Lung (tissue), 12 donors: ENCODE measurements around the gene PCDH18. TPM values are rescaled to one million over a fixed set of nuclear protein-coding genes. Genes with fewer than 3 reads are reported as not detected.
A peak's percentile ranks its signal among the peaks of the same experiment; 100 is the strongest.

Source experiments
- ATAC-seq: fragments of 200-7000 bp; cut with Tn5 transposase; one replicate; pipeline ENCODE4 v1.9.1; 2020; ENCODE audit warnings: moderate number of reproducible peaks; ENCODE audit not compliant: insufficient read depth, low FRiP score
- DNase-seq, 3 donors: peaks; one replicate each; pipeline ENCODE4 v3.0.0-alpha.2; 2013 to 2017
- H3K27ac ChIP-seq, 2 donors: one replicate each; pipeline ENCODE4 v1.5.1; 2013; ENCODE audit warnings: mild to moderate bottlenecking in 2 of 2, moderate library complexity in 2 of 2, control low read depth in 1 of 2, inconsistent platforms in 1 of 2, low read depth in 1 of 2, low read length in 1 of 2
- H3K27me3 ChIP-seq, 3 donors: one replicate each; pipeline ENCODE4 v1.5.1; 2013; ENCODE audit warnings: low read length in 2 of 3; ENCODE audit not compliant: control insufficient read depth in 3 of 3, insufficient read depth in 3 of 3
- H3K36me3 ChIP-seq, 4 donors: one replicate each; pipeline ENCODE4 v1.5.1; 2013; ENCODE audit warnings: low read length in 4 of 4, mild to moderate bottlenecking in 1 of 4, moderate library complexity in 1 of 4; ENCODE audit not compliant: control insufficient read depth in 4 of 4, insufficient read depth in 4 of 4
- H3K4me1 ChIP-seq, 5 donors: one replicate each; pipeline ENCODE4 v1.5.1; 2013; ENCODE audit warnings: low read length in 5 of 5, mild to moderate bottlenecking in 2 of 5, moderate library complexity in 1 of 5; ENCODE audit not compliant: control insufficient read depth in 5 of 5, insufficient read depth in 5 of 5
- H3K4me3 ChIP-seq: one replicate; pipeline ENCODE4 v1.5.1; 2013; ENCODE audit warnings: mild to moderate bottlenecking, control low read depth, moderate library complexity
- H3K9ac ChIP-seq, 2 donors: one replicate each; pipeline ENCODE4 v1.5.1; 2013; ENCODE audit warnings: low read length in 2 of 2, control low read depth in 1 of 2; ENCODE audit not compliant: insufficient read depth in 1 of 2
- H3K9me3 ChIP-seq, 4 donors: one replicate each; pipeline ENCODE4 v1.5.1; 2013; ENCODE audit warnings: low read length in 3 of 4, mild to moderate bottlenecking in 1 of 4, moderate library complexity in 1 of 4; ENCODE audit not compliant: control insufficient read depth in 4 of 4, insufficient read depth in 3 of 4
- WGBS, 2 donors: extraction: QIAGEN DNeasy Blood & Tissue Kit; methylation state at CpG; one replicate each; pipeline ENCODE4 v1.1.7; 2013; 5-methylcytosine and 5-hydroxymethylcytosine counted together
- polyA plus RNA-seq, 2 donors: library from polyadenylated mRNA; stranded (reverse); fragments of 200-250 nt; gene quantifications; one replicate each; pipeline ENCODE4 v1.2.1, GENCODE V29; 2013
- total RNA-seq, 2 donors: library from RNA; depleted of rRNA in 1 of 2; stranded (reverse); fragments of >200 nt in 1 of 2; gene quantifications; one replicate each; pipeline ENCODE4 v1.2.1, GENCODE V29; 2014 to 2021
- TF ChIP-seq, protein P1 (sequence below): IDR thresholded peaks from 2 replicates; pipeline ENCODE4 v1.5.1; 2012; ENCODE audit warnings: mild to moderate bottlenecking; ENCODE audit errors: control extremely low read depth, extremely low read depth
- donor health status: control.
- donor health status: control.
- donor health status: Bipolar disorder and iron deficiency.
- donor health status: healthy.
- donor health status: DM: yes; HTN: yes; CAD: no.

Gene PCDH18
- total and polyA plus RNA-seq, 4 donors = 1.7 to 106 (median 4.8) TPM

DNA sequence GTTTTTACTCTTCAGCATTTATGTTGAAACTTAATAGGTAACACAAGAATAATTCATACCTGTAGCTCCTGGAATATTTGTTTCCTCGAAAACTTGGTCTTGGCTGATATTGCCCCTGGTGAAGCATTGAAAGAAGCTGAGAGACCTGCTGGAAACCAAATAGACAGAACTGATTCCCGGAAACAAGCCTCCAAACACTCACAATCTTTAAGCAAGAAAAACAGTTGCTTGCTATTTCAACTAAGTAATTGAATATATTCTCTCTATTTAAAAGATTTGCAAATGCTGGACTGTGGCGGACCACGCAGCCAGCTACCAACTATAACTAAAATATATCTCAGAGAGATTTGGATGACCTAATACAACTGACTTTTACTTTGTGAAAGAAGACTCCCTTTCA is 3.6 kb downstream of the PCDH18 start:
- H3K4me3 ChIP-seq = no peak overlapping the region
- peaks cover 0 to 46% (median 13%) of the 10 kb centered on the region in 4 donors for H3K36me3 ChIP-seq
- peak overlapping the region; percentile 31 to 61 for H3K9ac ChIP-seq
- peaks cover 0 to 5% (median 0%) of the 10 kb centered on the region in 4 donors for H3K9me3 ChIP-seq
- TF ChIP-seq, protein P1, sequence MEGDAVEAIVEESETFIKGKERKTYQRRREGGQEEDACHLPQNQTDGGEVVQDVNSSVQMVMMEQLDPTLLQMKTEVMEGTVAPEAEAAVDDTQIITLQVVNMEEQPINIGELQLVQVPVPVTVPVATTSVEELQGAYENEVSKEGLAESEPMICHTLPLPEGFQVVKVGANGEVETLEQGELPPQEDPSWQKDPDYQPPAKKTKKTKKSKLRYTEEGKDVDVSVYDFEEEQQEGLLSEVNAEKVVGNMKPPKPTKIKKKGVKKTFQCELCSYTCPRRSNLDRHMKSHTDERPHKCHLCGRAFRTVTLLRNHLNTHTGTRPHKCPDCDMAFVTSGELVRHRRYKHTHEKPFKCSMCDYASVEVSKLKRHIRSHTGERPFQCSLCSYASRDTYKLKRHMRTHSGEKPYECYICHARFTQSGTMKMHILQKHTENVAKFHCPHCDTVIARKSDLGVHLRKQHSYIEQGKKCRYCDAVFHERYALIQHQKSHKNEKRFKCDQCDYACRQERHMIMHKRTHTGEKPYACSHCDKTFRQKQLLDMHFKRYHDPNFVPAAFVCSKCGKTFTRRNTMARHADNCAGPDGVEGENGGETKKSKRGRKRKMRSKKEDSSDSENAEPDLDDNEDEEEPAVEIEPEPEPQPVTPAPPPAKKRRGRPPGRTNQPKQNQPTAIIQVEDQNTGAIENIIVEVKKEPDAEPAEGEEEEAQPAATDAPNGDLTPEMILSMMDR = no peak
- H3K27ac ChIP-seq = peak overlapping the region in 1 of 2 donors; percentile 21
- H3K4me1 ChIP-seq = peaks cover 0 to 40% (median 4%) of the 10 kb centered on the region in 5 donors
- ATAC-seq = no peak
- no peaks in the 10 kb centered on the region for H3K27me3 ChIP-seq
- WGBS, 2 donors = 70 to 89% methylated on average over 4 of the region's 4 CpGs
- DNase-seq = peak in 1 of 3 donors; percentile 33

DNA sequence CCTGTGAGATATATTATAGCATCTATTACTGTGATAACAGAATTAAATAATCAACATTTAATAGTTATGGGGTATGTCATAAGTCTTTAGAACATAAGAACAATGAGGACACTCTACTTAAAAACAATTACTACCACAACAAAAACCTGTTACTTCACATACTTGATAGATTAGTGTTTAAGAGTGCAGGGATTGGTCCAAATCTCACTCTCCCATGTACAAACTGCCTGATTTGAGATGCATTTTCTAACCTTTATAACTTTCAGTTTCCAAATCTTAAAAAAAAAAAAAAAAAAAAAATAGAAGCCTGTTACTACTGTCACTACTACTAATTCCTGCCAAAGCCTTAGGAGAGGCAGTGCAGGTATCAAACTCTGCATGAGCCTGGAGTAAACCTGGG is 5.6 kb downstream of the PCDH18 start:
- Histone ChIP-seq H3K36me3 (peaks cover 0 to 46% (median 13%) of the 10 kb centered on the region in 4 donors), H3K4me1 (peaks cover 0 to 33% (median 4%) of the 10 kb centered on the region in 5 donors), H3K27ac (no peak overlapping the region), H3K9me3 (peaks cover 0 to 5% (median 0%) of the 10 kb centered on the region in 4 donors), H3K9ac (no peak overlapping the region), H3K27me3 (no peaks in the 10 kb centered on the region), H3K4me3 (no peak overlapping the region)
- ATAC-seq (no peak), DNase-seq (no peak)
- TF ChIP-seq, protein P1 = no peak

- Histone ChIP-seq H3K36me3 (peaks cover 0 to 47% (median 15%) of the 10 kb centered on the region in 4 donors), H3K27ac (no peak overlapping the region), H3K9ac (no peak overlapping the region), H3K9me3 (peaks cover 0 to 2% (median 0%) of the 10 kb centered on the region in 4 donors), H3K4me3 (no peak overlapping the region), H3K27me3 (no peaks in the 10 kb centered on the region), H3K4me1 (peaks cover 0 to 33% (median 4%) of the 10 kb centered on the region in 5 donors)
- TF ChIP-seq, protein P1 = no peak
- DNase-seq (peak in 2 of 3 donors; percentile 38 to 55), ATAC-seq (no peak)
- 70 to 73% methylated on average over 4 of the region's 4 CpGs for WGBS, 2 donors
Observed at GRCh38 chr4:137524725-137525369, 7.4 kb downstream of the PCDH18 start.
